Activated CD4-positive, CD25-positive, alpha-beta regulatory T cell treated with anti-CD3 and anti-CD28 coated beads, Interleukin-2, amount 50 U/mL, for 16 hours (primary cell): ENCODE results near the gene ZRSR2.
A peak's percentile ranks its signal among the peaks of the same experiment; 100 is the strongest.
"Not testable (repeated sequence)": the region's sequence is repeated elsewhere in the genome, so short reads cannot be mapped to it uniquely, and the experiment has no call there.

Experiments used
- DNase-seq: peaks from one replicate; pipeline ENCODE4 v3.0.0-alpha.2; 2020; ENCODE audit warnings: low read depth, low spot score

Gene ZRSR2

GRCh38 chrX:15789979-15790768 is at the start of gene ZRSR2:
Gene ZRSR2 (plus strand): TSS chrX:15790484. CDS start chrX:15790496, 12 bp downstream.
- peak; percentile 76 for DNase-seq

- no peak for DNase-seq
Observed at GRCh38 chrX:15744181-15744867, 46.0 kb upstream of the ZRSR2 start.

- DNase-seq = no peak
Observed at GRCh38 chrX:15745179-15745578, 45.1 kb upstream of the ZRSR2 start.

GRCh38 chrX:15746651-15747050 is 43.6 kb upstream of the ZRSR2 start:
- DNase-seq = not testable (repeated sequence)

- DNase-seq = no peak
Observed at GRCh38 chrX:15747626-15748173, 42.6 kb upstream of the ZRSR2 start.

GRCh38 chrX:15748841-15749240 is 41.4 kb upstream of the ZRSR2 start:
- DNase-seq = no peak

- DNase-seq = no peak
Observed at GRCh38 chrX:15749642-15750610, 40.4 kb upstream of the ZRSR2 start.

GRCh38 chrX:15750611-15751154 is 39.6 kb upstream of the ZRSR2 start:
- no peak for DNase-seq

GRCh38 chrX:15751155-15751819 is 39.0 kb upstream of the ZRSR2 start:
- no peak for DNase-seq

- no peak for DNase-seq
Observed at GRCh38 chrX:15755091-15755490, 35.2 kb upstream of the ZRSR2 start.

GRCh38 chrX:15758140-15758539 is 32.1 kb upstream of the ZRSR2 start:
- no peak for DNase-seq

- DNase-seq = not testable (repeated sequence)
Observed at GRCh38 chrX:15759886-15760285, 30.4 kb upstream of the ZRSR2 start.

GRCh38 chrX:15761564-15762191 is 28.6 kb upstream of the ZRSR2 start:
- no peak for DNase-seq

GRCh38 chrX:15769300-15769954 is 20.9 kb upstream of the ZRSR2 start:
- DNase-seq = no peak

- DNase-seq = no peak
Observed at GRCh38 chrX:15781961-15782699, 8.2 kb upstream of the ZRSR2 start.

GRCh38 chrX:15785176-15785750 is 5.0 kb upstream of the ZRSR2 start:
- no peak for DNase-seq

GRCh38 chrX:15786915-15787314 is 3.4 kb upstream of the ZRSR2 start:
- no peak for DNase-seq

GRCh38 chrX:15790769-15791290 is 546 bp downstream of the ZRSR2 start:
- DNase-seq = no peak
